GM18951 (cell line): ENCODE data around the gene SLC13A3.

Experiments
- POLR2A ChIP-seq: IDR thresholded peaks from 4 replicates; pipeline ENCODE4 v1.6.1; 2011; ENCODE audit warnings: mild to moderate bottlenecking; ENCODE audit not compliant: insufficient read length, insufficient read depth; ENCODE audit errors: extremely low read depth
- in situ Hi-C: fragments of 300-500 bp; cut with MboI; formaldehyde crosslinking; loops from one replicate; pipeline ENCODE4 v1.12.0; 2022; ENCODE audit warnings: low sequenced_read_pairs, mixed read lengths, inconsistent platforms; ENCODE audit not compliant: unreplicated experiment

The SLC13A3 gene

DNA sequence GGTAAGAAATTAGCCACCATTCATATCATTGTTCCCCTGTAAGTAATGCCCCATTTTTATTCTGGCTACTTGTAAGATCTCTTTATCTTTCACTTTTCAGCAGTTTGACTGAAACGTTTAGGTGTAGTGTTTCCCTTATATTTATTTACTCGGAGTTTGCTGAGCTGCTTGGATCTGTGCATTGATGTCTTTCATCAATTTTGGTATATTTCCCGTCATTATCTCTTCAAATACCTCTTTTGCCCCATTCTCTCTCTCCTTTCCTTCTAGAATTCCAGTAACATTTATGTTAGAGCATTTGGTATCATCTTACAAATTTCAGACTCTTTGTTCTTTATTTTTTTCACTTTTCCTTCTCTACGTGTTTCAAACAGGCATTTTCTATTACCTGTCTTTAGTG, 9.2 kb upstream of the SLC13A3 start:
- no peak for TF ChIP-seq POLR2A
- in situ Hi-C loops: no loop called here

DNA sequence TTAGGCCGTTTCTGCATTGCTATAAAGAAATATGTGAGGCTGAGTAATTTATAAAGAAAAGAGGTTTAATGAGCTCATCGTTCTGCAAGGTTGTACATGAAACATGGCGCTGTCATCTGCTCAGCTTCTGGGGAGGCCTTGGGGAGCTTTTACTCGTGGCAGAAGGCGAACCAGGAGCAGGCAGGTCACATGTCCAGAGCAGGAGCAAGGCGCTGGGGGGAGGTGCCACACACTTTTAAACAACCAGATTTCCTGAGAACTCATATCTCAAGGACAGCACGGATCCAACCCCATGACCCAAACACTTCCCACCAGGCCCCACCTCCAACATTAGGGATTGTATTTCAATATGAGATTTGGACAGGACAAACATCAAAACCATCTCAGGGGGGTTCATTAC, 6.4 kb upstream of the SLC13A3 start:
- TF ChIP-seq POLR2A: no peak
- in situ Hi-C loops: no loop called here

DNA sequence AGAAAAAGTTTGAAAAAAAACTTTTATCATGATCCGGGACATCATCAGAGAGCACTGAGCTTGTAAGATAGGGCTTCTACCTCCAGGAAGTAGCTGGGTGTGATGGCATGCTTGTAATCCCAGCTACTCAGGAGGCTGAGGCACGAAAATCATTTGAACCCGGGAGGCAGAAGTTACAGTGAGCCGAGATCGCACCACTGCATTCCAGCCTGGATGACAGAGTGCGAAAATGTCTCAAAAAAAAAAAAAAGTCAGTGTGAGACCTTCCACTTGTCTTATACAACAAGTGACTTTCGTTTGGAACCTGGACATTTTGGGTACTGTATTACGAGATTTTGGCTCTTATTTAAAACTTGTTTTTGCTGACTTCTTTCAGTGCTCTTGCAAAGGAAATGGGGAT, 5.9 kb upstream of the SLC13A3 start:
- no peak for TF ChIP-seq POLR2A
- in situ Hi-C loops: no loop called here

DNA sequence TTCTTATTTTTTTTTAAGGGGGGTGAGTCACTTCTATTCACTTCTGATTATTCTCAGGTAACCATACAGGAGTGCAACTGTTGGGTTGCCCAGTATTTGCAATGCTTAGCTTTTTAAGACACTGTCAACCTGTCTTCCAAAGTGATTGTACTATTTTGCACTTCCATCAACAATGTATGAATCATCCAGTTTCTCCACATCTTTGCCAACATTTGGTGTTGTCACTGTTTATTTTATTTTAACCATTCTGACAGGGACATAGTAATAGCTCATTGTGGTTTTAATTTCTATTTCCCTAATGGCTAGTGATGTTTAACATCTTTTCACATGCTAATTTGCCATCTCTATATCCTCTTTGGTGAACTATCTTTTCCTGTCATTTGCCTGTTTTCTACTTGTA, 1.4 kb upstream of the SLC13A3 start:
- in situ Hi-C loops: no loop called here
- no peak for TF ChIP-seq POLR2A

DNA sequence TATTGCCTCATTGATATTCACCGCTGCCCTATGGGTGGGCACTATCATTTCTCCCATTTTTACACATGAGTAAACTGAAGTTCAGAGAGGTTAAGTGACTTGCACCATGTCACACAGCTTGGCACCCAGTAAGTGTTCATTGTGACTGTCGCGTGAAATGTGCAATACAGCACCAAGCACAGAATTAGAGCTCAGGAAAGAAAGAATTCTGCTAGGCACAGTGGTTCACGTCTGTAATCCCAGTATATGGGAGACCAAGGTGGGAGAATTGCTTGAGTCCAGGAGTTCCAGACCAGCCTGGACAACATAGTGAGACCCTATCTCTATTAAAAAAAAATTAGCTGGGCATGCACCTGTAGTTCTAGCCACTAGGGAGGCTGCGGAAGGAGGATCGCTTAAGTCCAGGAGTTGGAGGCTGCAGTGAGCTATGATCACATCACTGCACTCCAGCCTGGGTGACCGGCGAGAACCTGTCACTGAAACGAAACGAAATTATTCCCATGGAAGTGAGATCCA, 626 bp downstream of the SLC13A3 start:
- no peak for TF ChIP-seq POLR2A
- in situ Hi-C loops: no loop called here

DNA sequence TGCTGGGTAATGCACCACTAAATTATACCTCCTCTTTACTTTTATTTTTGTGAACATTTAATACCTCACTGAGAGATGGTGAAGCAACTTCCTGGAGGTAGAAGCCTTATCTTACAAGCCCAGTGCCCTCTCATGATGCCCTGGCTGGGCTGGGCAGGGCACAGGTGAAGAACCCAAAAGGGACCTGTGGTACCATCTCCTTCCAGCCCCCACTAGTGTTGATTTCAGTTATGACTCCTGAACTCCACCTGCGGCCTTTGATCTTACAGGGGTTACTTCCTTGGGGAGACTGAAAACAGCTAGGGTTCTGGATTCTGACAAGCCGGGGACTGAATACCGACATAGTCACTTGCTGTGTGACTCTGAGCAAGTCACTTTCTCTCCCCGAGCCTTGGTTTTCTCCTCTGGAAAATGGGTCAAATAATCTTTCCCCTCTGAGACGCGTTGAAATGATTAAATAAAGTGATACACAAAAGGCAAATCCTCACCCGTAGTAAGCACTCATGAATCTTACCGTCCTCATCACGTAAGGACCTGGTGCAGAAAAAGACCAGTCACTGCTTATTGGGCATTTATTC, 1.2 kb downstream of the SLC13A3 start:
- in situ Hi-C loops: no loop called here
- no peak for TF ChIP-seq POLR2A

DNA sequence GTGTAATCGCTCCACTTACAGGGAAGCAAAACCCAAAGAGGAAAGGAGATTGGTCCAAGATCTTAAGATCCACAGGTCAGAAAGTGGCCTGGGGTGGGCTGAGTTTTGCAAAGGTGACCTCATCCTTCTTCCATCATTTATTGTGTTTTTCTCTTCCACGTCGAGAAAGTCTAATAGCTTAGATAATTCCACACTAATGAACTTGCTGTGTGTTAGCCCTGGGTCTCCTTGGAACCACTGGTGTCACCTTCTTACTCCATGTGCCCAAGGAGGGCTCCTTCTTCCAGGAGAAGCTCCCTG, 1.7 kb downstream of the SLC13A3 start:
- in situ Hi-C loops: no loop called here
- TF ChIP-seq POLR2A: no peak

DNA sequence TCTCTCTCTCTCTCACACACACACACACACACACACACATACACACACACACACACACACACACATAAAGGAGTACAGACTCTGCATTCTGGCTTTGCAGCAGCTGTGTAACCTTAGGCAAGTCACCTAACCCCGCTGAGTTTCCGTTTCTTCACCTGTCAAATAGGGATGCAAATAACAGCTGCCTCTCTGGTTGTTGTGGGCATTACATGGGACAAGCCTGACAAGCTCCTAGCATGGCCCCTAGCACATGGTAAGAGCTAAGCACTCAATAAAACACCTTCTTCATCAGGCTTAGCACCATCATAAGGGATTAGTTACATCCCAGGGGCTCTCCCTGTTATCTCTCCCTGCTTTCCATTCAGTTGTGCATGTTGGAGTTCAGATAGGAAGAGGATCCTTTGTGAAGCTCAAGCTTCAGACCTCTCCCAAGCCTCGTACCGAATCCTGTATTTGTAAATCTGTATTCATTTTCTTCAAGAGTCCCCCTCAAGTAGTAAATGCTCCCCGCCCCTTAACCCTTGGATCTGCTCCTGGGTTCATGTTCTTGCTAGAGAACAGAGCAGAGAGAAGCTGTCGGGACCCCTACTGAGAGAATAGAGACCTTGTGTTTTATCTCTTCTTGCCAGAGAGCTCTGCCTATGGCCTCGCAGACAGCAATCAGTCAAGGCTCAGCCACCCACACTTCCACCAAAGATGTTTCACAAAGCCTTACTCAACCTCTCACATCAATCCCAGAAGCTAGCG, 2.2 kb downstream of the SLC13A3 start:
- no peak for TF ChIP-seq POLR2A
- in situ Hi-C loops: no loop called here

DNA sequence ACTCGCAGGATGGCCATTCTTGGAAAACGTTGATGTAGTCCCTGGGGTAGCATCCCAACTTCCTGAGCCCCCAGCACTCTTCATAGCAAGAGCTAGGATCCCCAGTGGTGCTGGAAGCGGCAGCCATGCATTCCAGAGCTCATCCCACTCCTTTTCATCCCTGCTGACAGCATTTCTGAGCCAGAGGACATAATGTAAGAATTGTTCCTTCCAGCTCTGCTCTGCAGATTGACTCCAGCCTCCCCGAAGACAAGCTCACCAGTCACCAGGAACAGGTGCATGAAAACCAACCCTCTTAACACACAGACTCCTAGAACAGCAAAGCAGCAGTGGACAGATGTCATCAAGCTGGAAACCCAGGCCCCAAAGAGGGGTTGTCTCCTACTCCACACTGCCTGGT, 3.8 kb downstream of the SLC13A3 start:
- TF ChIP-seq POLR2A: no peak
- in situ Hi-C loops: no loop called here

DNA sequence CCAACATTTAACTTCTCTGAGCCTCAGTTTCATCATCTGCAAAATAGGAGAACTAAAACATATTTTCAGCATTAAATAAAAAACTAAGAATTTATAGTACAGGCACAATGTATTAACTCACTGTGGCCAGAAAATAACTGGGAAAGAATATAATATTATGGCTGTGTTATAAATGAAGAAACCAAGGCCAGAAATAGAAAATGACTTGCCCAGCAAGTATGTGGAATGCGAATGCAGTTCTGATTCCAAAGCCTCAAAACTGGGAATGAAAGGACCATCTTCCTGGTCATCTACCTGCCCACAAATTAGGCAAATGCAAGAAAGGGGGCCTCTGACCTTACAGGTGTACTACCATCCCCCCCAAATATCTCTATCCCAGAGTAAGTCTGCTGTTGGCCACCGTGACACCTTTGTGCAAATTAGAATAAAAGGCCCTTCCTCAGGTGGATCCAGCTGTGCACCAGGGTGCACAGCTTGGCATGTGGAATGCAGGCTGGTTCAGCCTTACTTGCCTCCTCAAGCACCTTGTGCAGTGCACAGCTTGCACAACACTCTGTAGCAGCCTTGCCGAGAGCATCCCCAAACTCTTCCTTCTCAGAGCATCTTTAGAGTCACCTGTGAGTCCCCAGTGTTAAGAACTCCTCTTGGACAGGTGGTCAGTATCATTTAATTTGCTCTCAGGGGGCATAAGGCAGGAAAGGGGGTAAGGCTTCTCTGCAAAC, 4.4 kb downstream of the SLC13A3 start:
- TF ChIP-seq POLR2A: no peak
- in situ Hi-C loops: no loop called here

DNA sequence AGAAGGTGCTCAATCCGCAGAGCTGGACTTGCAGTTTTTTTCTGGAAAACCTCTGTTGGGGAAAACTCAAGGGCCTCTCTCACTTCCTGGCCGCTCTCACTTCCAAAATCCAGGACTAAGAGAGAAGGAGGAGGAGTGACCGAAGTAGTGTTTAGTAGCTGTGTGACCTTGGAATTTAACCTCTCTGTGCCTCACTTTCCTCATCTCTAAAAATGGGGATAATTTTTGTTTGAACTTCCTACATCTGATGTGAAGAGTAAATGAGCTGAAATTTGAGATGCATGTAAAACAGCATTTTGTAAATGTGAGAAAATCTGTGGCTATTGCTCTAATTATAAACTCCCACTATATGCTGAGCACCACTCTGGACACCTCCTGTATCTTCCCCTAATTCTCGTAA, 5.1 kb downstream of the SLC13A3 start:
- in situ Hi-C loops: no loop called here
- TF ChIP-seq POLR2A: no peak

DNA sequence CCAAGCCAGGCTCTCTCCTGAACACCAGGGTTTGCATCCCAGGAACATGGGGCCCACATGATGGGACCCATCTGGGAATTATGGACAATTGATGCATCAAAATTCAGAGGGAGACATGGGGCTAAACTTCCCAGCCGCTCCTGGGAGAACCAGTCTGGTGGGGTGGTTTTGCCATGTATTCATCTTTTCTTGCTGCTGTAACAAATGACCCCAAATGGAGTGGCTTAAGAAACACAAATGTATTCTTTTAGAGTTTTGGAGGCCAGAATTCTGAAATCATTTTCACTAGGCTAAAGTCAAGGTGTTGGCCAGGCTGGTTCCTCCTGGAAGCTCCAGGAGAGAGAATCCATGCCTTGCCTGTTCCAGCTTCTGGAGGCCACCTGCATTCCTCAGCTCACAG, 6.5 kb downstream of the SLC13A3 start:
- in situ Hi-C loops: no loop called here
- no peak for TF ChIP-seq POLR2A

DNA sequence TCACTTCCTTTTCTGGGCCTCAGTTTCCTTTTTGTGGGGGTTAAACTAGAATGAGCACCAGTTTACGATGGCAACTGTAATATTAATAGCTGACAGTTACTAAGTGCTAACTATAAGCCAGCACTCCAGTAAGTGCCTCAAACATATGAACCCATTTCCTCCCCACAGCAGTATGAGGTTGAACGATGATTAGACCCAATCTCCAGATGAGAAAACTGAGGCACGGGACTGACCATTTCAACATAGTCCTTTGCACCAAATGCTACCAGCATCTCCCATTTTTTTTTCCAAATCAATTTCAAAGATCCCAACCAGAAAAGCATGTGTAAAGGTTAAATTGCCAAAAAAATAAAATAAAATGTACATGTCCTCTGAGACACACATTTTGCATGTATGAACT, 7.1 kb downstream of the SLC13A3 start:
- TF ChIP-seq POLR2A: no peak
- in situ Hi-C loops: no loop called here

DNA sequence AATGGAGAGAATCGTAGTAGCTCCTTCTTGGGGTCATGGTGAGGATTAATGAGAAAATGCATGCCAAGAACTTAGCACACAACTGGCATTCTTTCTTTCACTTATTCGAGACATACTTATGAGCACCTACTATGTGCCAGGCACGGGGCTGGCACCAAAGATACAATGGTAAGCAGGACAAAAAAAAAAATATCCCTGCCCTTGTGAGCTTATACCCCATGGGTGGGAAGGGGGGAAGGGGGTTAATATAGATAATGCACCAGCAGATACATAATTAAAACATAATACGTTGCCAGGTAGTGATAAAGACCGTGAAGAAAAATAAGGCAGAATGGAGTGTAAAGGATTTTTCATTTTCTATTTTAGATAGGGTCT, 8.3 kb downstream of the SLC13A3 start:
- TF ChIP-seq POLR2A: no peak
- in situ Hi-C loops: no loop called here
